ENCODE data around the gene NTSR2.

The NTSR2 gene

GRCh38 chr2:11617527-11617926 is 52.5 kb downstream of the NTSR2 start:
- no peak for TF ChIP-seq CTCF (IDR thresholded peaks at IDR 0.05; ENCODE audit: low read depth, low read length)
- no peak overlapping the region for H3K4me3 ChIP-seq (ENCODE audit: low read depth, low read length)

- no peak for TF ChIP-seq CTCF (IDR thresholded peaks at IDR 0.05; ENCODE audit: low read depth, low read length)
- no peak overlapping the region for H3K4me3 ChIP-seq (ENCODE audit: low read depth, low read length)
These were observed 53.1 kb downstream of the NTSR2 start for GRCh38 chr2:11616851-11617415.

GRCh38 chr2:11616097-11616687 is 53.8 kb downstream of the NTSR2 start:
- no peak for TF ChIP-seq CTCF (IDR thresholded peaks at IDR 0.05; ENCODE audit: low read depth, low read length)
- no peak overlapping the region for H3K4me3 ChIP-seq (ENCODE audit: low read depth, low read length)

GRCh38 chr2:11615209-11615608 is 54.8 kb downstream of the NTSR2 start:
- no peak for TF ChIP-seq CTCF (IDR thresholded peaks at IDR 0.05; ENCODE audit: low read depth, low read length)
- no peak overlapping the region for H3K4me3 ChIP-seq (ENCODE audit: low read depth, low read length)

- no peak for TF ChIP-seq CTCF (IDR thresholded peaks at IDR 0.05; ENCODE audit: low read depth, low read length)
- H3K4me3 ChIP-seq (ENCODE audit: low read depth, low read length), result no peak overlapping the region
These were observed 56.7 kb downstream of the NTSR2 start for GRCh38 chr2:11613297-11613696.

- TF ChIP-seq CTCF (IDR thresholded peaks at IDR 0.05; ENCODE audit: low read depth, low read length), result no peak
- no peak overlapping the region for H3K4me3 ChIP-seq (ENCODE audit: low read depth, low read length)
These were observed 57.3 kb downstream of the NTSR2 start for GRCh38 chr2:11612553-11613215.

GRCh38 chr2:11611251-11611650 is 58.7 kb downstream of the NTSR2 start:
- TF ChIP-seq CTCF (IDR thresholded peaks at IDR 0.05; ENCODE audit: low read depth, low read length), result no peak
- H3K4me3 ChIP-seq (ENCODE audit: low read depth, low read length), result no peak overlapping the region

Data from WI38 (cell line).